ACHN (cell line): ENCODE measurements around the gene ACAD11.
"Not testable (repeated sequence)": the region's sequence is repeated elsewhere in the genome, so short reads cannot be mapped to it uniquely, and the experiment has no call there.

Experiments
- DNase-seq: peaks from one replicate; pipeline ENCODE4 v3.0.0-alpha.2; 2015
- in situ Hi-C: cut with HindIII; loops from 2 replicates; pipeline ENCODE4 v1.10.0; 2017; ENCODE audit warnings: low sequenced_read_pairs, low pct_ligation_motif_present, low pct_unique_long_range_greater_than_20kb

ACAD11 gene

DNA sequence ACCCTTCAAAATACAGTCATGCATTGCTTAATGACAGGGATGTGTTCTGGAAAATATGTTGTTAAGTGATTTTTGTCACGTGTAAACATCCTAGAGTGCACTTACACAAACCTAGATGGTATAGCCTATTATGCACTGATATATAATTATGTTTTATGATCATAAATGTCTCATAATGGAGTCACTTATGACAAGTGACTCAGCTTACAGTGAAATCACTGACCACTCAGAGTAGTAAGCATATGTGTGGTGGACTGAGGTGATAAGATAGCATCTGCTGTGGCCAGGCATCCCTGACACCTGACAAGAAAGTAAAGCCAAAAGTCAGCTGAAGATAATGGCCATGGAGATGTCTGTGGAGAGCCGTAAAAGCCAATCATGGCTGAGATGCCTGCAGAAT is 5.4 kb downstream of the ACAD11 start:
- in situ Hi-C loops = no loop called here

GRCh38 chr3:132652640-132653270 is 6.9 kb downstream of the ACAD11 start:
- DNase-seq = no peak
- in situ Hi-C loops = no loop called here

More for the DNA sequence above, 5.4 kb downstream of the ACAD11 start:
- DNase-seq = no peak

DNA sequence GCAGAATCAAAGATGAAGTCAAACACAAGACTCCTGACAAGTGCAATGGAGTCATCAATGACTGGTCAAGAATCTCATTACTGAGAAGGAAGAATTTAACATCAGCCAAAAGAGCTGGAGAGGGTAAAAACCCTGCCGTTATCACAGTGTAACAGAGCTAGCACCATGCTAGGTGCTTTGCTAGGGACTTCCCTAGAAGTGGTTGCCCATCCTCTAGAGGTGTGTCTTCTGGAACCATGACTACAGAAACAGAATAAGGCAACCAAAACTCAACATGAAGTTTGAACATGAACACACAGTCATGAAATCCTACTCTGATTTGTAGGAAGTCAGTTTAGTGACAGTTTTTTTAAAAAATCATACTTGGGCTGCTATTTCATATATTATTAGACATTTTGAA is 9.5 kb downstream of the ACAD11 start:
- in situ Hi-C loops = no loop called here
- no peak for DNase-seq

DNA sequence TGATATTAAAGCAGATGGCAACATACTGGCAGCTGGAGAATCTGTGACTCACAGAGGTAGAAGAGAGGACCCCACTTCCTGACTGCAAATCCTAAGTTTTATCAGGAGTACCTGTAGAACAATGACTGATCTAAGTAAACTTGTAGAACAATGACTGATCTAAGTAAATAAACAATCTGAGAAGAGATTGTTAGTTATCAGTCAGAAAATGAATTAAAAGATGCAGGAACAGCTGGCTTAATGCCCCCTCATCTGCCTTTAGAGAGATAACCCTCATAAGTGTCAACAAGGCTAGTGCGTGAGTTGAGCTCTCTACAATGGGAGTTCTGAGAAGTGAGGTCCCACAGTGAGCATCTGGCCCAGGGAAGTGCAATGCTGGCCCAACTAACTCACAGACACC is 14.6 kb downstream of the ACAD11 start:
- in situ Hi-C loops = loop anchor here (25.0 kb wide), 1 partner anchor 108 kb away; no protein-coding TSS in a partner anchor

DNA sequence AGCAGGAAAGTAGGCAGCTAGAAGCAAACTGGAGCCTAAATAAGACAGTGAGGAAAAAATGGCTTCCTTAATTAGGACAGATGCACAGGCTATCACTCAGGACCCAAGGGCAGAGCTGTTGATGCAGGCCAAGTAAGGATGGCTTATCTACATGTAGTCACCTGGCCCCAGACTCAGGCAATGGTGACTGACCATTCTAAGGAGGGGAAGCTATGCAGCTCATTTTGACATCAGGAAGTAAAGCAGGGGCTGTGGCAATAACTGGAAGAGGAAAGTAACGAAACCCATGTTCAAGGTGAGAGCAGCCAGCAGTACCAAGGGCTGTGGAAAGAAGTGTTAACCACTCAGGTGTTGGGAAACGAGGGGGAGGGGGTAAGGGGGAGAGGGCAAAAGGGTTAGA is 16.2 kb downstream of the ACAD11 start:
- no peak for DNase-seq
- in situ Hi-C loops = loop anchor here (25.0 kb wide), 1 partner anchor 106 kb away; no protein-coding TSS in a partner anchor

More for the DNA sequence above, 14.6 kb downstream of the ACAD11 start:
- DNase-seq = no peak

DNA sequence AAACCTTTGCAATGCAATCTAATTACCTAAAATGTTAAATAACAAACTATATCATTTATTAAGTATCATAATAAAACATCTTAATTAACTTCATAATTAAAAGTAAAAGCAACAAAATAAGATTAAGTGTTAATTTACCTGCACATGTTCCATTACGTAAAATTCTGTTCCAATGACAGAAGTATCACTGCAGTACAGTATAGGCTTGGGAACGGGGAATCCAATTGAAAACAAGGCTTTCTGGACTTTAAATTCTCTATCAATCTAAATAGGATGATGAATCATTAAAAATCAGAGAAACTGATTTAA is 17.1 kb downstream of the ACAD11 start:
- DNase-seq = no peak
- in situ Hi-C loops = loop anchor here (25.0 kb wide), 1 partner anchor 105 kb away; no protein-coding TSS in a partner anchor

DNA sequence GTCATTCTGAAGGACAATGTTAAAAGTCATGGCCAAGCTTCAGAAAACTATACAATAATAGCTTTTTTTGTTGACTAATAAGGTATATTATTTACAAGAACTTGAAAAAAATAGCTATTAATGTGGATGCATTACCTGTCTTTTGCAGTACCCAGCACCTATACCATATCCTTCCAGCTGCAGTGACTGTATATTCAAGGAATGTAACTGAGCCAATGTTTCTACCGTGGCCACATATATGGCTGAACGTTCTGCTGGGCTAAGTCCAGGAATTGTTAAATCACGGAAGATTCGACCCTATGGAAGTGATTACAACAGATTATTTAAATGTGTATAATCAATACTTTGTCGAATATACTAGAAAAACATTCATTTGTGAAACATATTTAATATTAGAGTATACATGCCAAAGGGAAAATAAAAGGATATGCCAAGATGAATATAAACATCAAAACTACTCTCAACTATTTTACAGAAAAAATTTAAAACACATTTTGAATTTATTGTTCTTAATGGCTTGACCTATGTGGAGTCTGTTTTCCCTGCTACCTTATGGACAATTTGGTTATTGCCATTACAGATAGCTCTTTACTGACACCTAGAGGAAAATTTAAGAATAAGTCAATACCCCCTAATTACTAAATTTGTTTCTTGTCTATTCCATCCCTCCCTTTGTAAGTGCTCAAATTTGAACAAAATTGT is 17.6 kb downstream of the ACAD11 start:
- in situ Hi-C loops = loop anchor here (25.0 kb wide), 1 partner anchor 105 kb away; no protein-coding TSS in a partner anchor
- DNase-seq = peak; percentile 63

- not testable (repeated sequence) for DNase-seq
- in situ Hi-C loops = loop anchor here (25.0 kb wide), 1 partner anchor 104 kb away; no protein-coding TSS in a partner anchor
Measured at GRCh38 chr3:132641427-132641826, 18.2 kb downstream of the ACAD11 start.

GRCh38 chr3:132638706-132639105 is 20.9 kb downstream of the ACAD11 start:
- in situ Hi-C loops = loop anchor here (25.0 kb wide), 1 partner anchor 101 kb away; no protein-coding TSS in a partner anchor
- no peak for DNase-seq

DNA sequence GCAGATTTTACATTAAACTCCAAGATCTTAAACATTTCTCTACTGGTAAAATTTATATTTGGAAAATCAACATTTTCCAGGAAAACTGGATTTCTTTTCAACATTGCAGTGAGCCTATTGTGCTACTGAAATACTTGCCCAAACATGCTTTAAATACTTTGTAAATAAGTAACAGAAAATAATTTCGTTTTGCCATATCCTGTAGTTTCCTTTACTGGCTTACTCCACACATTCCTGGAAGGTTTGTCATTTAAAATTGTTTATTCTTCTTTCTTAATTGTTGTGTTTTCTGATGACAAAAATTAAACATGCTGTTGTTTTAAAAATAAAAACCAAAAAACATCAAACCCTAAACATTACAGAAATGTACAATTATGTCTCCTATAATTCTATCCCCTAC is 22.0 kb downstream of the ACAD11 start:
- in situ Hi-C loops = loop anchor here (25.0 kb wide), 1 partner anchor 100 kb away; no protein-coding TSS in a partner anchor
- peak; percentile 60 for DNase-seq

GRCh38 chr3:132635052-132635451 is 24.6 kb downstream of the ACAD11 start:
- no peak for DNase-seq
- in situ Hi-C loops = loop anchor here (25.0 kb wide), 1 partner anchor 98 kb away; no protein-coding TSS in a partner anchor

GRCh38 chr3:132630612-132631011 is 29.0 kb downstream of the ACAD11 start:
- no peak for DNase-seq
- in situ Hi-C loops = loop anchor here (25.0 kb wide), 1 partner anchor 93 kb away; no protein-coding TSS in a partner anchor

- in situ Hi-C loops = loop anchor here (25.0 kb wide), 1 partner anchor 93 kb away; no protein-coding TSS in a partner anchor
- DNase-seq = peak; percentile 49
Measured at GRCh38 chr3:132629928-132630327, 29.7 kb downstream of the ACAD11 start.

DNA sequence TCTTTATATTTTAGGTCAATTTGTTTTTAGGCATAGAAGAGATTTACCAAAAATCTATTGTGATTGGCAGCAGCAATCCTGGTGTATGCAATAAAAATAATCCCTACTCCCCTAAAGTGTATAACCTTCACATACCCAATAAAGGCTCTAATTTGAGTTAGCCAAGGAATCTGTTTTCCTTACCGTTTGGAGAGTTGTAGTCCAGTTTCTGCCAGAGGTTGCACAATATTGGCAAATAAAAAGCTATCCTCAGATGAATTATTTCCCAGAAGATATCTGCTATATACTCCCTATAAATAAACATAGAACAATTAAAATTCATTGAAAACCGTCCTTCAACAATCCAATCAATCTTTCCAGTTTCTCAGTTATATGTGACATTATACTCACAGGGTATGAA is 31.5 kb downstream of the ACAD11 start:
- no peak for DNase-seq
- in situ Hi-C loops = loop anchor here (25.0 kb wide), 1 partner anchor 91 kb away; no protein-coding TSS in a partner anchor

DNA sequence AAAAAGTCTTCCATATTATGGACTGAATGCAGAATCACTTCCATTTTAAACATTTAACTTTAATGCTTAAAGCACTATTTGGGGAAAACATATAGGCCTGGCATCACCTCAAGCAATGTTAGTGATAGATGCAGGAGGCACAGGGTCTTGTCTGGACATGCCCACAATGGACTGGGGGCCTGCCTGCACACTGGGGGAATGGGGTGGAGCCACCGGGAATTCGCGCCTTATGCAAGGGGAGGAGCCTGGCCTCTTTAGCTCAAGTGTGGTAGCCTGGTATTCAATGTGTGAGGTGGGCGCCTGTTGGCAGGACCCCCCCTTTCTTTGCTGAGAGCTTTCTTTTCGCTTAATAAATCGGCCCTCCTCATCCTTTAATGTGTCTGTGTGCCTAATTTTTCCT is 32.7 kb downstream of the ACAD11 start:
- DNase-seq = no peak
- in situ Hi-C loops = loop anchor here (25.0 kb wide), 1 partner anchor 90 kb away; no protein-coding TSS in a partner anchor

- DNase-seq = no peak
- in situ Hi-C loops = loop anchor here (25.0 kb wide), 1 partner anchor 88 kb away; no protein-coding TSS in a partner anchor
Measured at GRCh38 chr3:132625613-132626012, 34.0 kb downstream of the ACAD11 start.

GRCh38 chr3:132624790-132625189 is 34.8 kb downstream of the ACAD11 start:
- DNase-seq = no peak
- in situ Hi-C loops = loop anchor here (25.0 kb wide), 1 partner anchor 87 kb away; no protein-coding TSS in a partner anchor

GRCh38 chr3:132623646-132624045 is 36.0 kb downstream of the ACAD11 start:
- no peak for DNase-seq
- in situ Hi-C loops = no loop called here

- in situ Hi-C loops = no loop called here
- no peak for DNase-seq
Measured at GRCh38 chr3:132622761-132623160, 36.8 kb downstream of the ACAD11 start.
